Activated T-helper 17 cell treated with anti-CD3 and anti-CD28 coated beads, Interleukin-2, amount 50 U/mL, for 72 hours (primary cell): ENCODE data around the gene SMARCAL1. TPM values are rescaled to one million over a fixed set of nuclear protein-coding genes. Genes with fewer than 3 reads are reported as not detected.

ENCODE experiments used
- ATAC-seq: fragments of 150-1000 bp; cut with Tn5 transposase; replicated peaks from 2 replicates; pipeline ENCODE4 v1.10.0; 2021; ENCODE audit warnings: mild to moderate bottlenecking, moderate library complexity
- H3K27ac Mint-ChIP-seq: one replicate; pipeline ENCODE4 v1.8.0; 2022; ENCODE audit warnings: mixed read lengths
- H3K27me3 Mint-ChIP-seq: one replicate; pipeline ENCODE4 v1.8.0; 2022; ENCODE audit warnings: mixed read lengths
- H3K36me3 Mint-ChIP-seq: one replicate; pipeline ENCODE4 v1.8.0; 2022; ENCODE audit warnings: low read depth, mild to moderate bottlenecking, mixed read lengths
- H3K4me1 Mint-ChIP-seq: one replicate; pipeline ENCODE4 v1.8.0; 2022; ENCODE audit warnings: mixed read lengths
- H3K4me3 Mint-ChIP-seq: one replicate; pipeline ENCODE4 v1.8.0; 2022; ENCODE audit warnings: mild to moderate bottlenecking, mixed read lengths
- H3K9me3 Mint-ChIP-seq: one replicate; pipeline ENCODE4 v1.8.0; 2022; ENCODE audit warnings: mixed read lengths
- total RNA-seq, 2 donors: library from RNA; stranded (reverse); gene quantifications; one replicate each; pipeline ENCODE4 v1.2.3, GENCODE V29; 2022

SMARCAL1 gene
- total RNA-seq, 2 donors from 2014 or later: 26.1 to 27.3 TPM

GRCh38 chr2:216428618-216429350, 16.5 kb downstream of the SMARCAL1 start:
- no peaks in the 10 kb centered on the region for H3K4me1 Mint-ChIP-seq
- peaks cover 98% of the 10 kb centered on the region for H3K36me3 Mint-ChIP-seq
- H3K27me3 Mint-ChIP-seq: no peaks in the 10 kb centered on the region
- no peaks in the 10 kb centered on the region for H3K9me3 Mint-ChIP-seq
- ATAC-seq: no peak
- no peak overlapping the region for H3K4me3 Mint-ChIP-seq
- no peak overlapping the region for H3K27ac Mint-ChIP-seq

DNA sequence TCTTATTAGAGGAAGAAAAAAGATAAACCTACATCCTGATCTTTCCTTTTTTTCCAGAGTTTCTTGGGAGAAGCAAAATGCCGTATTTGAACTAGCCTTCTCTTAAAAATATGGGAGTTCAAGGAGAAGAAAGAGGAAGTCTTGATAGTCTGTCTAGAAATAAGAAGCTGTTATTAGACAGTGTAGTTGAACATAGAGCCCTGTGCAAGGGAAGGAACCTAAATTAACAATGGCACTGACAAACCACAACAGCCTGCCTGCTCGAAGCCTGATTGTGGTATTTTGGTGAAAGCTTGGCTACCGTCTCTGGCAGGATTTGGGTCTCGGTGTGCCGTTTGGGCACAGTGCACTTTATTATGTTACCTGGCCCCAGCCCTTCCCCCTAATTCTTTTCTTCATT, 17.1 kb downstream of the SMARCAL1 start:
- no peak overlapping the region for H3K27ac Mint-ChIP-seq
- H3K9me3 Mint-ChIP-seq: no peaks in the 10 kb centered on the region
- no peak for ATAC-seq
- peaks cover 98% of the 10 kb centered on the region for H3K36me3 Mint-ChIP-seq
- H3K27me3 Mint-ChIP-seq: no peaks in the 10 kb centered on the region
- no peak overlapping the region for H3K4me3 Mint-ChIP-seq
- no peaks in the 10 kb centered on the region for H3K4me1 Mint-ChIP-seq

DNA sequence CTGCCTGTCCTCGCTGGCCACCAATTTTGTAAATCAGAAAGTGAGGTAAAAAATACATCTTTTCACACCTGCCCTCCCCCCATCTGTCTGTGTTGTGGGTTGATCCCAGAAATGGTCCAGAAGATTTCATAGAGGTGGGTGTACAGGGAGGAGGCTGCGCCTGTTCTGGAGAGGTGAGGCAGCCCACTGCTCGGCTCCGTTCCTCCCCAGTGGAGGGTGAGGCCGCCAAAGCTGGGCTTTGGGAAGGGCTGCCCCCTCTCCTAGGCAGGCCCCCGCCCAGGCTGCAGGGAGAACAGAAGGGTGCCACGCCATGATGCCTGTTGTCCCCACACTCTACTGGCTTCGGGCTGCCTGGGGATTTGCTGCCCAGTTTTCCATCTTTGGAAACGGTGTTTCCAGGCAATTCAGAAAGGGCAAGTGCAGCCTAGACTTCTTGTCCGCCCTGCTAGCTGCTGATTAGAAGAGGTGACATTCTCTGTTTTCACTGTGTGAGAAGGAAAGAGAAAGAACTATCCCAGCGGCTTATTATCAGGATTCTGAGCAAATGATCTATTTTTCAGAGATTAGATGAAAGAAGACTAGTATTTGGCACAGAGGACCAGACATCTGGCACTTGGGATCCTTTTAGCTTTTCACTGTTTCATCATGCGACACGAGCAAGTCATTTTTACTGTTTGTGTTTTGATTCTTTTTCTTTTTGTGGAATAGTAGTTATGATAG, 18.7 kb downstream of the SMARCAL1 start:
- no peak overlapping the region for H3K4me3 Mint-ChIP-seq
- no peak for ATAC-seq
- no peaks in the 10 kb centered on the region for H3K9me3 Mint-ChIP-seq
- H3K36me3 Mint-ChIP-seq: peaks cover 99% of the 10 kb centered on the region
- no peaks in the 10 kb centered on the region for H3K27me3 Mint-ChIP-seq
- peak overlapping the region; percentile 2 for H3K27ac Mint-ChIP-seq
- no peaks in the 10 kb centered on the region for H3K4me1 Mint-ChIP-seq

DNA sequence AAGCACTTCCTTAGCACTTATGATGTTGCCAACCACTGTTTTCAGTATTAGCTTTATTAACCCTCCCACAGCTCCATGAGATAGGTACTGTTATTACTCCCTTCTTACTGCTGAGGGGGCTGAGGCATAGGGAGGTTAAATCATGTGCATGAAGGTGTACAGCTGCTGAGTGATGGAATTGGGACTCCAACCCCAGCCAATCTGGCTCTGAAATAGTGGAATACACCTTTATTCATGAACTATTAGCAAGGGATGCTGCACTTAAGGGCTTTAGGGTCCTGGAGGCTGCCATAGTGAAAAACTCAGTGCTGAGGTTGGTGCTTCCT, 19.2 kb downstream of the SMARCAL1 start:
- Mint-ChIP-seq H3K9me3 (no peaks in the 10 kb centered on the region), H3K4me3 (no peak overlapping the region), H3K27ac (peak overlapping the region; percentile 2), H3K36me3 (peaks cover 99% of the 10 kb centered on the region), H3K27me3 (no peaks in the 10 kb centered on the region), H3K4me1 (no peaks in the 10 kb centered on the region)
- peak; percentile 31 for ATAC-seq

GRCh38 chr2:216436383-216436782, 24.1 kb downstream of the SMARCAL1 start:
- Mint-ChIP-seq H3K27ac (no peak overlapping the region), H3K36me3 (peaks cover 91% of the 10 kb centered on the region), H3K4me1 (no peaks in the 10 kb centered on the region), H3K27me3 (no peaks in the 10 kb centered on the region), H3K9me3 (no peaks in the 10 kb centered on the region), H3K4me3 (no peak overlapping the region)
- no peak for ATAC-seq

GRCh38 chr2:216441308-216442010, 29.2 kb downstream of the SMARCAL1 start:
- Mint-ChIP-seq H3K27ac (no peak overlapping the region), H3K9me3 (no peaks in the 10 kb centered on the region), H3K27me3 (no peaks in the 10 kb centered on the region), H3K4me3 (no peak overlapping the region), H3K36me3 (peaks cover 88% of the 10 kb centered on the region), H3K4me1 (no peaks in the 10 kb centered on the region)
- no peak for ATAC-seq

DNA sequence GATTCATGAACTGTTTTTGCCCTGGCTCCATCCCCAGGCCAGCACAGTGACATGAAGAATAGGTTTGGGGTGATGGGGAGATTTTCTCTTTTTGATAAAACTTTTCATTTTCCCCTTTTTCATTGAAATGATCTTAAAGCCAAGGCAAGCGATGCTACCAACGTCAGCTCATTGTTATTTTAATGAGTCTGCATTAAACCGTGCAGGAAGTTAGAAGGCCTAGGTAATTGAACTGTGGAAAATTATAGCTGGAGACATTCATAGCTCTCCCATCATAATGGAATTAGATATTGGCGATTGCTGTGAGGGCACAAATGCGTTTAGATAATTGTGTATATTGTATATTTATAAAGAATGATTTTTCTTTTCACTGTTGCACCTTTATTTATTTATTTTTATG, 33.2 kb downstream of the SMARCAL1 start:
- ATAC-seq: no peak
- Mint-ChIP-seq H3K27ac (no peak overlapping the region), H3K4me3 (no peak overlapping the region), H3K4me1 (no peaks in the 10 kb centered on the region), H3K9me3 (no peaks in the 10 kb centered on the region), H3K36me3 (peaks cover 97% of the 10 kb centered on the region), H3K27me3 (no peaks in the 10 kb centered on the region)

- Mint-ChIP-seq H3K4me1 (no peaks in the 10 kb centered on the region), H3K27ac (no peak overlapping the region), H3K27me3 (no peaks in the 10 kb centered on the region), H3K4me3 (no peak overlapping the region), H3K9me3 (no peaks in the 10 kb centered on the region), H3K36me3 (peaks cover 97% of the 10 kb centered on the region)
- no peak for ATAC-seq
Measured at GRCh38 chr2:216446343-216446742, 34.1 kb downstream of the SMARCAL1 start.

- ATAC-seq: no peak
- H3K4me3 Mint-ChIP-seq: no peak overlapping the region
- H3K4me1 Mint-ChIP-seq: no peaks in the 10 kb centered on the region
- H3K27ac Mint-ChIP-seq: no peak overlapping the region
- H3K36me3 Mint-ChIP-seq: peaks cover 98% of the 10 kb centered on the region
- H3K9me3 Mint-ChIP-seq: no peaks in the 10 kb centered on the region
- no peaks in the 10 kb centered on the region for H3K27me3 Mint-ChIP-seq
Measured at GRCh38 chr2:216447293-216447692, 35.0 kb downstream of the SMARCAL1 start.

GRCh38 chr2:216448829-216449228, 36.5 kb downstream of the SMARCAL1 start:
- no peaks in the 10 kb centered on the region for H3K27me3 Mint-ChIP-seq
- no peaks in the 10 kb centered on the region for H3K9me3 Mint-ChIP-seq
- no peaks in the 10 kb centered on the region for H3K4me1 Mint-ChIP-seq
- no peak for ATAC-seq
- peaks cover 98% of the 10 kb centered on the region for H3K36me3 Mint-ChIP-seq
- no peak overlapping the region for H3K4me3 Mint-ChIP-seq
- H3K27ac Mint-ChIP-seq: no peak overlapping the region

DNA sequence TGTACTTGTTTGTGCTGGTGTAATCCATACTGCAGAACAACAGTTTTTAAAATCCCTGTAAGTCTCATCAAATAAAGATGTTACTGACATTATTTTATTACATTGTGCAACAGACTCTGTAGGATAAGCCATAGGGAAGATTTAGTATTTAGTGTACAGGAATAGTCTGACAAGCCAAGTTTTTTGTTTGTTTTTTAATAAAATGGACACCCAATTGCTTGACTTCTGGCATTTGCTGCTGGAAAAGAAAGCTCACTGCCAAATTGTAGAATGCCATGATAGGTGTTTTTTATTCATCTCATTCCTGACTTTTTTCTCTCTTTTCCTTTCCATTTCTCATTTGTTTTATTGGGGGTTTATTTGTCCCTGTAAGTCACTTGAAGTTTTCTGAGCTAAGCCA, 38.1 kb downstream of the SMARCAL1 start:
- no peak for ATAC-seq
- no peak overlapping the region for H3K27ac Mint-ChIP-seq
- no peaks in the 10 kb centered on the region for H3K27me3 Mint-ChIP-seq
- H3K4me3 Mint-ChIP-seq: no peak overlapping the region
- no peaks in the 10 kb centered on the region for H3K9me3 Mint-ChIP-seq
- H3K4me1 Mint-ChIP-seq: no peaks in the 10 kb centered on the region
- H3K36me3 Mint-ChIP-seq: peaks cover 100% of the 10 kb centered on the region

DNA sequence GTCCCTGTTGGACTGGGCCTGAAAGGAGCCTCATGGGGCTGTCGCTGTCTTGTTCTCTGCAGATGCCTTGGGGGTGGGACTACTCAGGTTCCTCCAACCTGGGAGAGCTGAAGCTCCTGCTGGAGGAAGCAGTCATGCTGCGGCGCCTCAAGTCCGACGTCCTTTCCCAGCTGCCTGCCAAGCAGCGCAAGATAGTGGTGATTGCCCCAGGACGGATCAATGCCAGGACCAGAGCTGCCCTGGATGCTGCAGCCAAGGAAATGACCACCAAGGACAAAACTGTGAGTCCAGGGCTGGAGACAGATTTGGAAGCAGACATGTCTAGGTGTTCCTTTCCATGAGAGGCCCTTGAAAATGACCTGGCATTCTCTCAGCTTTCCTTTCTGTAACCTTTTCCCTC, 38.5 kb downstream of the SMARCAL1 start:
- no peak for ATAC-seq
- Mint-ChIP-seq H3K36me3 (peaks cover 100% of the 10 kb centered on the region), H3K27me3 (no peaks in the 10 kb centered on the region), H3K9me3 (no peaks in the 10 kb centered on the region), H3K4me1 (no peaks in the 10 kb centered on the region), H3K4me3 (no peak overlapping the region), H3K27ac (no peak overlapping the region)

DNA sequence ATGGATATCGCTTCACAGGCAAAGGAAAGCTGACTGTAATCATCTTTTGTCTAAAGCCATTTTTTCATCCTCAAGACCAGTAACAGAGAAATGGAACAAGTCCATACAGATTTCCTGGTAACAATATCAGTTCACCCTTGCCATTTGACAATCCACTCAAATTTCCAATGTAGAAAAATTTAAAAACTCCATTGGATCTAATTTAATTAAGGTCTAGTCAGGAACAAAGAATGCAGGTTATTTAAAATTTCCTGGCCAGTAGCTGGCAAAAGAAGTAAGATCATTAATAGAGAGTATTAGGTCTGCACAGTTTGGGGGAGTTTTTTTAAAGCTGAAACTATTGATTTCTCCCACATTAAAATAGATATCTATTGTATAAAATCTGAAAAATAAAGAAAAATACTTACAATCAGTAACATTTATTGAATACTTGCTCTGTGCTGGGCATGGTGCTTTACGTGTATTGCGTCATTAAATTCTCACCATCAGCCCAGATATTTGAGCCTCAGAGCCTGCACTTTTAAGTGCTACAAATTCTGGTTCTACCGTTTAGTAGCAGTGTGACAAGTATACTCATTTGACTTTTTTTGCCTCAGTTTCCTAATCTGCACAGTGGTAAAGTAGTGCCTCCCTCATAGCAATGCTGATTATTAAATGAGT, 41.8 kb downstream of the SMARCAL1 start:
- no peak overlapping the region for H3K27ac Mint-ChIP-seq
- no peaks in the 10 kb centered on the region for H3K9me3 Mint-ChIP-seq
- no peaks in the 10 kb centered on the region for H3K4me1 Mint-ChIP-seq
- peaks cover 68% of the 10 kb centered on the region for H3K36me3 Mint-ChIP-seq
- H3K27me3 Mint-ChIP-seq: no peaks in the 10 kb centered on the region
- H3K4me3 Mint-ChIP-seq: no peak overlapping the region
- no peak for ATAC-seq

DNA sequence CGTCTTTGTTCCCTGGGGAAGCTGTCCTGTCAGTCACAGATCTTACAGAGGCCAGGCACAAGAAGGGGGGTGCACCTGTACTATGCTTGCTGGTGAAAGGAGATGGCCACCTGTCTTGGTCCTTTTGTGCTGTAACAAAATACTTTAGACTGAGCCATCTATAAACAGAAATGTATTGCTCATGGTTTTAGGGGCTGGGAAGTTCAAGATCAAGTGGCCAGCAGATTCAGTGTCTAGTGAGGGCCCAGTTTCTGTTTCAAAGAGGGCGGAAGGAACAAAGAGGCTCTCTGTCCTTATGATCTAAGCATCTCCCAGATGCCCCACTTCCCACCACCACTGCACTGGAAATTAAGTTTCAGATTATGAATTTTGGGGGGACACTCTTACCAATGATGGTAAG, 50.9 kb downstream of the SMARCAL1 start:
- H3K4me1 Mint-ChIP-seq: no peaks in the 10 kb centered on the region
- H3K27ac Mint-ChIP-seq: peak overlapping the region; percentile 78
- no peaks in the 10 kb centered on the region for H3K9me3 Mint-ChIP-seq
- H3K36me3 Mint-ChIP-seq: peaks cover 39% of the 10 kb centered on the region
- H3K4me3 Mint-ChIP-seq: no peak overlapping the region
- peak; percentile 52 for ATAC-seq
- H3K27me3 Mint-ChIP-seq: no peaks in the 10 kb centered on the region
